Right lobe of liver (tissue), 6 donors: ENCODE measurements around the gene SYNJ2. TPM values are rescaled to one million over a fixed set of nuclear protein-coding genes. Genes with fewer than 3 reads are reported as not detected.
A peak's percentile ranks its signal among the peaks of the same experiment; 100 is the strongest.

Experiments used
- ATAC-seq, 4 donors: fragments of 200-7000 bp; cut with Tn5 transposase; one replicate each; pipeline ENCODE4 v1.9.1; 2020; ENCODE audit warnings: mild to moderate bottlenecking in 4 of 4, moderate library complexity in 4 of 4
- DNase-seq, 3 donors: peaks; one replicate each; pipeline ENCODE4 v3.0.0-alpha.2; 2020
- H3K27ac ChIP-seq, 3 donors: fragments of 200-600 bp; one replicate each; pipeline ENCODE4 v1.8.0; 2022
- H3K27me3 ChIP-seq, 2 donors: fragments of 200-600 bp; one replicate each; pipeline ENCODE4 v1.8.0; 2022
- H3K36me3 ChIP-seq, 4 donors: fragments of 200-600 bp; sonication (generic) in 1 of 4; one replicate each; pipeline versions ENCODE4 v1.5.1 to v1.8.0; 2017 to 2022; ENCODE audit warnings: control low read depth in 1 of 4
- H3K4me1 ChIP-seq, 4 donors: fragments of 200-600 bp; sonication (generic) in 1 of 4; one replicate each; pipeline versions ENCODE4 v1.5.1 to v1.8.0; 2017 to 2022; ENCODE audit warnings: control low read depth in 1 of 4
- H3K4me3 ChIP-seq, 3 donors: fragments of 200-600 bp; one replicate each; pipeline ENCODE4 v1.8.0; 2022
- H3K9me3 ChIP-seq, 4 donors: fragments of 200-600 bp; sonication (generic) in 1 of 4; one replicate each; pipeline versions ENCODE4 v1.5.1 to v1.8.0; 2017 to 2022; ENCODE audit warnings: control low read depth in 1 of 4
- POLR2A ChIP-seq: fragments of 450-650 bp; IDR thresholded peaks from one replicate; pipeline ENCODE4 v1.6.1; 2017; ENCODE audit warnings: antibody characterized with exemption, mild to moderate bottlenecking
- WGBS: methylation state at CpG from one replicate; pipeline ENCODE4 v1.1.6; 2018; ENCODE audit warnings: low coverage, low lambda C conversion rate; ENCODE audit not compliant: insufficient coverage; ENCODE audit errors: missing lambda C conversion rate; 5-methylcytosine and 5-hydroxymethylcytosine counted together
- intact Hi-C, 2 donors: fragments of 100-400 bp; cut with DNase I; formaldehyde crosslinking; loops; one replicate each; pipeline versions ENCODE4 v1.11.2 to v1.14.1; 2022
- total RNA-seq, 6 experiments: library from RNA; depleted of rRNA in 2 of 6; stranded (reverse); fragments of >200 nt in 2 of 6; fragmentation: NEBNext Ultra II Directional in 3 of 6; extraction: Animal tissue kit (Norgen Biotek cat#: 25700) in 3 of 6; gene quantifications; one replicate each; pipeline versions ENCODE4 v1.1.0 to v1.2.4, GENCODE V29; 2016 to 2023
- TF ChIP-seq, protein P1 (sequence below), 4 donors: fragments of 200-600 bp in 3 of 4; fragments of 450-650 bp in 1 of 4; IDR thresholded peaks; one replicate each; pipeline versions ENCODE4 v1.5.1 to v1.8.0; 2016 to 2022; ENCODE audit warnings: antibody characterized with exemption in 4 of 4, mild to moderate bottlenecking in 2 of 4
- donor health status: DM: no; HTN: yes; CAD: no.
- donor health status: DM: no; HTN: no; CAD: no.
- donor health status: DM: no; HTN: no; CAD: no.
- donor health status: DM: no; HTN: yes; CAD: no.
- donor health status: DM: no; HTN: yes; CAD: no.

SYNJ2 gene
- total RNA-seq, 6 experiments from 2014 or later: 3.2 to 7.4 (median 4.2) TPM

DNA sequence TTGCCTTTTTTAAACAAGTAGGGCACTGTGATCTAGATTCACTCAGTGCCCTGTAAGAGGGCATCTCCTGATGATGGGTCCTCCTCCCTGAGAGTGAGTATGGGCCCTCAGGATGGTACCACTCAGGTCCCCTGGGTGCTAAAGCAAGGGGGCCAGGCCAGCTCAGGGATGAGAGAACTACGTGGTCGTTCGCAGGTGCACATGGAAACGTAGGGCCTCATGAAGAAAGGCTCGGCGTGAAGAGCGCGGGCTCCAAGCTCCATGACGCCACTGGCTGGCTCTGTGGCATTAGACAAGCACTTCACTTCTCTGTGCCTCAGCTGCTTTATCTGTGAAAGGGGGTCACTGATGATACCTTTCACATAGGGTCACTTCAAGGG lies 50.7 kb downstream of the SYNJ2 start:
- no peak for DNase-seq
- Histone ChIP-seq H3K36me3 (no peaks in the 10 kb centered on the region), H3K4me3 (no peak overlapping the region), H3K27me3 (no peaks in the 10 kb centered on the region), H3K4me1 (peaks cover 0 to 12% (median 5%) of the 10 kb centered on the region in 4 donors), H3K27ac (no peak overlapping the region), H3K9me3 (no peaks in the 10 kb centered on the region)
- intact Hi-C loops: no loop called here
- TF ChIP-seq, protein P1, sequence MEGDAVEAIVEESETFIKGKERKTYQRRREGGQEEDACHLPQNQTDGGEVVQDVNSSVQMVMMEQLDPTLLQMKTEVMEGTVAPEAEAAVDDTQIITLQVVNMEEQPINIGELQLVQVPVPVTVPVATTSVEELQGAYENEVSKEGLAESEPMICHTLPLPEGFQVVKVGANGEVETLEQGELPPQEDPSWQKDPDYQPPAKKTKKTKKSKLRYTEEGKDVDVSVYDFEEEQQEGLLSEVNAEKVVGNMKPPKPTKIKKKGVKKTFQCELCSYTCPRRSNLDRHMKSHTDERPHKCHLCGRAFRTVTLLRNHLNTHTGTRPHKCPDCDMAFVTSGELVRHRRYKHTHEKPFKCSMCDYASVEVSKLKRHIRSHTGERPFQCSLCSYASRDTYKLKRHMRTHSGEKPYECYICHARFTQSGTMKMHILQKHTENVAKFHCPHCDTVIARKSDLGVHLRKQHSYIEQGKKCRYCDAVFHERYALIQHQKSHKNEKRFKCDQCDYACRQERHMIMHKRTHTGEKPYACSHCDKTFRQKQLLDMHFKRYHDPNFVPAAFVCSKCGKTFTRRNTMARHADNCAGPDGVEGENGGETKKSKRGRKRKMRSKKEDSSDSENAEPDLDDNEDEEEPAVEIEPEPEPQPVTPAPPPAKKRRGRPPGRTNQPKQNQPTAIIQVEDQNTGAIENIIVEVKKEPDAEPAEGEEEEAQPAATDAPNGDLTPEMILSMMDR (IDR thresholded peaks at IDR 0.05): no peak
- TF ChIP-seq POLR2A: no peak
- 17% methylated on average over 1 of the region's 9 CpGs for WGBS
- no peak for ATAC-seq

DNA sequence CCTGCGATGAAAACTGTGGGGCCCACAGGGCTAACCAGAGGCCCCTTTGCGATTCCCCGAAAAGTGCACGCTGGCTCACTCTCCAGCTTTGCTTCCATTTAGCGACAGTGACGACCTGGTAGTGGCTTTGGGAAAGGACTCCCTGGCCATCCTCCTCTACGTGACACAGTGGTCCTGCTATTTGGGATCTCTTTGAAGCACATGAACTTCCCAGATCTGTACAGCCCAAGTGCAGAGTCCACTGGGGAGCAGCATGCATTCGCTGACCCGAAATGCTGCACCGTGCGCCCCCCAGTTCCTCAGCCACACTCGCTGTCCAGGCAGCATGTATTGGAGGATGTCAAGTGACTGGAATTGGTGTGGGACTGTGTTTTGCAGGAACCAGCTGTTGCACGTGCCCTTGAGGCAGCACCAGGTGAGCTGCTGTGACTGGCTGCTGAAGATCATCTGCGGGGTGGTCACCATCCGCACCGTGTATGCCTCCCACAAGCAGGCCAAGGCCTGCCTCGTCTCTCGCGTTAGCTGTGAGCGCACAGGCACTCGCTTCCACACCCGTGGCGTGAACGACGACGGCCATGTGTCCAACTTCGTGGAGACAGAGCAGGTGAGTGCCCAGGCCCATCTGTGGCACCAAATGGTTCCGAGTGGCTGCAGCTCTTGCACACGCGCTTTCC lies 51.6 kb downstream of the SYNJ2 start:
- H3K4me3 ChIP-seq: no peak overlapping the region
- no peaks in the 10 kb centered on the region for H3K27me3 ChIP-seq
- DNase-seq (peak in 1 of 3 donors; percentile 48), ATAC-seq (no peak)
- no peaks in the 10 kb centered on the region for H3K9me3 ChIP-seq
- no peaks in the 10 kb centered on the region for H3K36me3 ChIP-seq
- intact Hi-C loops: no loop called here
- no peak for TF ChIP-seq POLR2A
- H3K27ac ChIP-seq: no peak overlapping the region
- 97% methylated on average over 8 of the region's 30 CpGs for WGBS
- H3K4me1 ChIP-seq: peaks cover 0 to 12% (median 5%) of the 10 kb centered on the region in 4 donors

DNA sequence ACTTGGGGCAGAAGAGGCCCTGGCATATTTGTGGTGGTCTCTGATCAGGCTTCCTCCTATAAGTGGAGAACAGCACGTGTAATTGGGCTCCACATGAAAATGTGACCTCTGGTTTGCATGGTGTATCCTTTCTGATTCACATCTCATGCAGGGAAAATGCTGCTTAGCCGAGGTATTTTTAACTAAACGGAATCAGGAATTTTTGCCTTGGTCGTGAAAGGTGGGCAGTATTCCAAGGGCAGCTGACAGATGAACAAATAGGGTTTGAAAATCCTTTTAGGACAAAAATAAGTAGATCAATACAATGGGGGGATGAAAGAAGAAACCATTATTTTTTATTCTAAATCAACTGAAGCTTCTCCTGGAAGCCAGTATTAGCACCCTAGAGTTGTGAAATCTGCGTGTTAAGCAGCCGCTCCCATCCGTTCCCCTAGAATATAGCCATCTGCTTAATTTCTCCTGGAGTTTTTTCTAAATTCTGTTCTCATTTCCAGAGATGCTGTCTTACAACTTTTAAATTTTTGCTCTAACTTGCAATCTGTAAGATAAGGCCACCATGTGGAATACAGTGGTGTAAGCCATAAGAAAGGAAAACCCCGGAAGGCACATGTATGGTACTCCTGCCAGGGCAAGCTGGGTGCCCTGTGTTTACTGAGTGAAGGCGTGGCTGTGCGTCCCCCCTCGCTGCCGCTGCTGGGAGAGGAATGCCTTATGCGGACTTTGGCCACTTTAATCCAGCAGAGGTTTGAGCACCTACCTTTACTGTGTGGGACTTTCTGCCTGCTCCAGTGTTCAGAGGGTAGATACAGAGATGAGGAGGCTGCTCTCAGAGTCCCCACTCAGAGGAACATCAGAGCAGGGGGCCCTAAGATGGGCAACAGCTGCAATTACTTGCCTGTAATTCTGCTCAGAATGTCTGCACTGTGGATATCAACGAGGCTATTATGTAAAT lies 52.4 kb downstream of the SYNJ2 start:
- H3K36me3 ChIP-seq: no peaks in the 10 kb centered on the region
- peaks cover 0 to 12% (median 5%) of the 10 kb centered on the region in 4 donors for H3K4me1 ChIP-seq
- ATAC-seq: peak; percentile 89 to 99 (median 94)
- TF ChIP-seq, protein P1 (IDR thresholded peaks at IDR 0.05): peak in 1 of 4 donors; percentile 6
- TF ChIP-seq POLR2A: no peak
- 18% methylated on average over 14 of the region's 14 CpGs for WGBS
- peak overlapping the region in 1 of 3 donors; percentile 24 for H3K27ac ChIP-seq
- no peaks in the 10 kb centered on the region for H3K9me3 ChIP-seq
- DNase-seq: peak; percentile 76 to 82 (median 78)
- intact Hi-C loops: no loop called here
- H3K4me3 ChIP-seq: peak overlapping the region in 1 of 3 donors; percentile 28
- H3K27me3 ChIP-seq: no peaks in the 10 kb centered on the region

DNA sequence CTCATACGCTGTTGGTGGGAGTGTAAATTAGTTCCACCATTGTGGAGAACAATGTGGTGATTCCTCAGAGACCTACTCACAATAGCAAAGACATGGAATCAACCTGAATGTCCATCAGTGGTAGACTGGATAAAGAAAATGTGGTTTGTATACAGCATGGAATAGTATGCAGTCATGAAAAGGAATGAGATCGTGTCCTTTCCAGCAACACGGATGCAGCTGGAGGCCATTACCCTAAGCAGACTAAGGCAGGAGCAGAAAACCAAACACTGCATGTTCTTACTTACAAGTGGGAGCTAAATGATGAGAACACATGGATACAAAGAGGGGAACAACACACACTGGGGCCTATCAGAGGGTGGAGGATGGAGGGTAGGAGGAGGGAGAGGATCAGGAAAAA lies 54.6 kb downstream of the SYNJ2 start:
- intact Hi-C loops: no loop called here
- no peaks in the 10 kb centered on the region for H3K36me3 ChIP-seq
- no peaks in the 10 kb centered on the region for H3K27me3 ChIP-seq
- WGBS: 83% methylated on average over 2 of the region's 3 CpGs
- peaks cover 0 to 20% (median 7%) of the 10 kb centered on the region in 4 donors for H3K4me1 ChIP-seq
- no peak overlapping the region for H3K27ac ChIP-seq
- no peak for TF ChIP-seq POLR2A
- no peaks in the 10 kb centered on the region for H3K9me3 ChIP-seq
- DNase-seq (no peak), ATAC-seq (no peak)
- H3K4me3 ChIP-seq: no peak overlapping the region

DNA sequence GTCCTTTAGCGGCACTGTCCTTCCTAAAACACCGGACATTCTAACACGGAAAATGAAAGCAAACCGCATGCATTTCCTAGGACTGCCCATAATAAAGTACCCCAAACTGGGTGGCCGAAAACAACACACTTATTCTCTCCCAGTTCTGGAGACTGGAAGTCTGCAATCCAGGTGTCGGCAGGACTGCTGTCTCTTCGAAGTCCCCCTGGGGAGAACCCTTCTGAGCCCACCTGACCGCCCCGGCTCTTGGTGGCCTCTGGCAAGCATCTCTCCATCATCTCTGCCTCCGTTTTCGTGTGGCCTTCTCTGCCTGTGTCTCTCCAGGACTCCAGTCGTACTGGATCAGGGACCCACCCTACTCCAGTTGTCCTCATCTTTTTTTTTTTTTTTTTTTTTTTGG lies 55.4 kb downstream of the SYNJ2 start:
- whole genome bisulfite sequencing: 92% methylated on average over 7 of the region's 12 CpGs
- Histone ChIP-seq H3K4me1 (peaks cover 0 to 20% (median 7%) of the 10 kb centered on the region in 4 donors), H3K36me3 (no peaks in the 10 kb centered on the region), H3K27ac (no peak overlapping the region), H3K4me3 (no peak overlapping the region), H3K27me3 (no peaks in the 10 kb centered on the region), H3K9me3 (no peaks in the 10 kb centered on the region)
- intact Hi-C loops: no loop called here
- ATAC-seq: no peak
- DNase-seq: no peak
- TF ChIP-seq POLR2A: no peak
- TF ChIP-seq, protein P1 (IDR thresholded peaks at IDR 0.05): no peak
